ENCODE results near the gene MED29. TPM values are rescaled to one million over a fixed set of nuclear protein-coding genes. Genes with fewer than 3 reads are reported as not detected.

MED29 gene
- total and polyA plus RNA-seq, 2 experiments from 2014 or later, result 26.1 to 62.0 TPM

DNA sequence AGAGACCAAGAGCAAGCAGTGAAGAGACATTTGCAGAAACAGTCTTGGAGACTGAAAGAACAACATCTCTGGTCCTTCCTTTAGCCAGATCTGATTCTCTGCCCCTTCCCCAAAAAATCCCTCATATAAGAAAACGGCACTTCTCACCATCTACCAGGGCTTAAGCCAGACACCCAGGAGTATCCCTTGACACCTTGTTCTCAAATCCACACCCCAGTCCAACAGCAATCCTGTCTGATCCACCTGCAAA is 19.6 kb downstream of the MED29 start:
- no peaks in the 10 kb centered on the region for H3K27me3 ChIP-seq (ENCODE audit: insufficient read depth)
- TF ChIP-seq, protein P1, sequence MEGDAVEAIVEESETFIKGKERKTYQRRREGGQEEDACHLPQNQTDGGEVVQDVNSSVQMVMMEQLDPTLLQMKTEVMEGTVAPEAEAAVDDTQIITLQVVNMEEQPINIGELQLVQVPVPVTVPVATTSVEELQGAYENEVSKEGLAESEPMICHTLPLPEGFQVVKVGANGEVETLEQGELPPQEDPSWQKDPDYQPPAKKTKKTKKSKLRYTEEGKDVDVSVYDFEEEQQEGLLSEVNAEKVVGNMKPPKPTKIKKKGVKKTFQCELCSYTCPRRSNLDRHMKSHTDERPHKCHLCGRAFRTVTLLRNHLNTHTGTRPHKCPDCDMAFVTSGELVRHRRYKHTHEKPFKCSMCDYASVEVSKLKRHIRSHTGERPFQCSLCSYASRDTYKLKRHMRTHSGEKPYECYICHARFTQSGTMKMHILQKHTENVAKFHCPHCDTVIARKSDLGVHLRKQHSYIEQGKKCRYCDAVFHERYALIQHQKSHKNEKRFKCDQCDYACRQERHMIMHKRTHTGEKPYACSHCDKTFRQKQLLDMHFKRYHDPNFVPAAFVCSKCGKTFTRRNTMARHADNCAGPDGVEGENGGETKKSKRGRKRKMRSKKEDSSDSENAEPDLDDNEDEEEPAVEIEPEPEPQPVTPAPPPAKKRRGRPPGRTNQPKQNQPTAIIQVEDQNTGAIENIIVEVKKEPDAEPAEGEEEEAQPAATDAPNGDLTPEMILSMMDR (conservative IDR thresholded peaks at IDR 0.05; ENCODE audit: low read depth in 2 of 2), result no peak
- TF ChIP-seq NANOG (IDR thresholded peaks at IDR 0.05; ENCODE audit: borderline replicate concordance) (no peak), JUNB (IDR thresholded peaks at IDR 0.05; ENCODE audit: unreplicated experiment) (no peak), CREB1 (CRISPR knock-in tag; IDR thresholded peaks at IDR 0.05; ENCODE audit: low read depth) (no peak), EZH2 (IDR thresholded peaks at IDR 0.05; ENCODE audit: low read depth, unreplicated experiment) (no peak), REST (IDR thresholded peaks at IDR 0.05; ENCODE audit: unreplicated experiment) (no peak), ZNF331 (CRISPR knock-in tag; IDR thresholded peaks at IDR 0.05; ENCODE audit: low read depth) (no peak), ZNF114 (CRISPR knock-in tag; IDR thresholded peaks at IDR 0.05) (no peak), POLR2AphosphoS5 (IDR thresholded peaks at IDR 0.05; ENCODE audit: low read depth) (no peak), ZNF462 (CRISPR knock-in tag; IDR thresholded peaks at IDR 0.05) (no peak), EZH2phosphoT487 (IDR thresholded peaks at IDR 0.05; ENCODE audit: unreplicated experiment) (no peak), STAT1 (IDR thresholded peaks at IDR 0.05; ENCODE audit: unreplicated experiment) (no peak)
- TF ChIP-seq, protein P2, sequence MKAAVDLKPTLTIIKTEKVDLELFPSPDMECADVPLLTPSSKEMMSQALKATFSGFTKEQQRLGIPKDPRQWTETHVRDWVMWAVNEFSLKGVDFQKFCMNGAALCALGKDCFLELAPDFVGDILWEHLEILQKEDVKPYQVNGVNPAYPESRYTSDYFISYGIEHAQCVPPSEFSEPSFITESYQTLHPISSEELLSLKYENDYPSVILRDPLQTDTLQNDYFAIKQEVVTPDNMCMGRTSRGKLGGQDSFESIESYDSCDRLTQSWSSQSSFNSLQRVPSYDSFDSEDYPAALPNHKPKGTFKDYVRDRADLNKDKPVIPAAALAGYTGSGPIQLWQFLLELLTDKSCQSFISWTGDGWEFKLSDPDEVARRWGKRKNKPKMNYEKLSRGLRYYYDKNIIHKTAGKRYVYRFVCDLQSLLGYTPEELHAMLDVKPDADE (IDR thresholded peaks at IDR 0.05), result no peak
- peaks cover 15% of the 10 kb centered on the region; the same call in 1 of the 2 replicates for H4K20me1 ChIP-seq (replicated peaks; ENCODE audit: insufficient read depth)
- peaks cover 33% of the 10 kb centered on the region for H3F3A ChIP-seq (replicated peaks; ENCODE audit: low read depth)
- peak overlapping the region; percentile 99 for H3K4me3 ChIP-seq
- H3K79me2 ChIP-seq (replicated peaks; ENCODE audit: insufficient read depth), result peaks cover 38% of the 10 kb centered on the region
- peak overlapping the region; percentile 93 for H3K27ac ChIP-seq (ENCODE audit: low read depth)
- H3K4me2 ChIP-seq, result peak overlapping the region; percentile 91
- H2AFZ ChIP-seq, result no peak overlapping the region
- no peak for DNase-seq (ENCODE audit: low spot score)
- H3K9me3 Mint-ChIP-seq, result peaks cover 4% of the 10 kb centered on the region; the same call in 2 of the 3 replicates
- H3K9me2 ChIP-seq (ENCODE audit: insufficient read depth), result no peaks in the 10 kb centered on the region
- H3K27ac Mint-ChIP-seq, result peak overlapping the region; percentile 96
- peaks cover 47% of the 10 kb centered on the region for H3K4me1 ChIP-seq (ENCODE audit: insufficient read depth)
- ATAC-seq, result no peak
- H3K27me3 Mint-ChIP-seq (ENCODE audit: insufficient read depth, low read depth, poor library complexity), result peaks cover 49% of the 10 kb centered on the region
- peaks cover 54% of the 10 kb centered on the region for H3K4me1 Mint-ChIP-seq
- peaks cover 32% of the 10 kb centered on the region for H3K36me3 Mint-ChIP-seq (ENCODE audit: low read depth)
- no peaks in the 10 kb centered on the region for H3K36me3 ChIP-seq (ENCODE audit: insufficient read depth)
- peak overlapping the region; percentile 94 for H3K4me3 Mint-ChIP-seq
